ENCODE data around the gene RBM14. TPM values are rescaled to one million over a fixed set of nuclear protein-coding genes. Genes with fewer than 3 reads are reported as not detected.
A peak's percentile ranks its signal among the peaks of the same experiment; 100 is the strongest.

The RBM14 gene
- polyA plus RNA-seq, 3 donors = 21.9 to 46.7 (median 42.6) TPM

DNA sequence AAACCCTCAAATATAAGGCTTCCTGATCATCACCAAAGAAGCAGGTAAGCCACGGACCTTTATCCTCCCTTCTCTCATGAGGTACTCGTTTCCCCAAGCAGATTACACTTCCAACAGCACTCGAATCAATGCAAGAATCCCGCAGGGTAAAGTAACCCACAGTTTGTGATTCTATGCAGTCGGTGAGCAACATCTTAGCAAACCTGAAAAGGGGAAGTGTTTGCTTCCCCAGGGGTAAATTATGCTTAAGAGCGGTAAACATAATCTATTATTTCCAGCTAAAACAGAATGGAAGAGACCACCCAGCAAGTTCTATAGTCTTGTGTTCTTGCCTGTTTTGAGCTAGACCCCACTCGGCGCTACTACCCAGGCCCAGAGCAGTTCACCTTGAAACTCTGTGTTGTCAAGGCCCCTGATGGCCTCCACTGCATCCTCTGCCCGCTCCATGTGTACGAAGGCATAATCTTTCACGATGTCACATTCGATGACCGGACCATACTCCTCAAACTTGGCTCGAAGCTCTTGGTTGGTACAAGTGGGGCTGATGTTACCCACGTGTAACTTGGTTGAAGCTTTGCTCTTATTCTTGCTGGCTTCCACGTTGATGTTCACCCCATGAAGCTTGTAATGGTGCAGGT is 60.0 kb downstream of the RBM14 start:
- H3K27ac Mint-ChIP-seq = peak overlapping the region in 6 of 7 donors; percentile 2 to 98 (median 62)
- Histone ChIP-seq H3K4me3 (replicated peaks in 1 of 3; ENCODE audit: low read depth in 2 of 3, low read length in 3 of 3) (peak overlapping the region in 1 of 3 experiments; percentile 79), H3K4me1 (ENCODE audit: control insufficient read depth in 1 of 2, insufficient read depth in 2 of 2, low read length in 2 of 2) (peaks cover 18 to 26% of the 10 kb centered on the region in 2 donors), H3K27ac (ENCODE audit: low read depth in 1 of 2, low read length in 2 of 2) (peak overlapping the region in 1 of 2 donors; percentile 44), H3K4me2 (replicated peaks; ENCODE audit: extremely low read depth, low read length, poor library complexity, severe bottlenecking) (peak overlapping the region; percentile 31), H3K9me3 (replicated peaks in 1 of 2; ENCODE audit: control insufficient read depth in 1 of 2, insufficient read depth in 1 of 2, low read length in 2 of 2) (no peaks in the 10 kb centered on the region), H3K36me3 (replicated peaks in 1 of 2; ENCODE audit: control insufficient read depth in 1 of 2, insufficient read depth in 2 of 2, low read length in 2 of 2) (no peaks in the 10 kb centered on the region), H3K27me3 (ENCODE audit: control insufficient read depth in 2 of 2, insufficient read depth in 2 of 2, low read length in 2 of 2) (no peaks in the 10 kb centered on the region), H3K79me2 (ENCODE audit: insufficient read depth, low read length) (peaks cover 60% of the 10 kb centered on the region), H4K20me1 (ENCODE audit: insufficient read depth, low read length) (peaks cover 4% of the 10 kb centered on the region), H3K9ac (ENCODE audit: insufficient read depth, low read length, poor library complexity, severe bottlenecking) (no peak overlapping the region), H2AFZ (ENCODE audit: insufficient read depth, low read depth, low read length, poor library complexity, severe bottlenecking) (peak overlapping the region; percentile 92)
- H3K9me3 Mint-ChIP-seq = no peaks in the 10 kb centered on the region
- peaks cover 27% of the 10 kb centered on the region for H3K4me1 Mint-ChIP-seq
- 81% methylated on average over 7 of the region's 16 CpGs for WGBS (ENCODE audit: insufficient coverage)
- H3K4me3 Mint-ChIP-seq = peak overlapping the region; percentile 89 to 95
- TF ChIP-seq, protein P1, sequence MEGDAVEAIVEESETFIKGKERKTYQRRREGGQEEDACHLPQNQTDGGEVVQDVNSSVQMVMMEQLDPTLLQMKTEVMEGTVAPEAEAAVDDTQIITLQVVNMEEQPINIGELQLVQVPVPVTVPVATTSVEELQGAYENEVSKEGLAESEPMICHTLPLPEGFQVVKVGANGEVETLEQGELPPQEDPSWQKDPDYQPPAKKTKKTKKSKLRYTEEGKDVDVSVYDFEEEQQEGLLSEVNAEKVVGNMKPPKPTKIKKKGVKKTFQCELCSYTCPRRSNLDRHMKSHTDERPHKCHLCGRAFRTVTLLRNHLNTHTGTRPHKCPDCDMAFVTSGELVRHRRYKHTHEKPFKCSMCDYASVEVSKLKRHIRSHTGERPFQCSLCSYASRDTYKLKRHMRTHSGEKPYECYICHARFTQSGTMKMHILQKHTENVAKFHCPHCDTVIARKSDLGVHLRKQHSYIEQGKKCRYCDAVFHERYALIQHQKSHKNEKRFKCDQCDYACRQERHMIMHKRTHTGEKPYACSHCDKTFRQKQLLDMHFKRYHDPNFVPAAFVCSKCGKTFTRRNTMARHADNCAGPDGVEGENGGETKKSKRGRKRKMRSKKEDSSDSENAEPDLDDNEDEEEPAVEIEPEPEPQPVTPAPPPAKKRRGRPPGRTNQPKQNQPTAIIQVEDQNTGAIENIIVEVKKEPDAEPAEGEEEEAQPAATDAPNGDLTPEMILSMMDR (IDR thresholded peaks at IDR 0.05) = no peak
- intact Hi-C loops (cut with micrococcal nuclease) = loop anchor here (5.0 to 10.0 kb wide), 4 partner anchors 39 to 242 kb away; partner anchors contain the start of genes CCDC87 (in 1 of the 2), CCS (in 1 of the 2), MRPL11 (in 1 of the 2) and RBM4 (in 1 of the 2)
- H3K36me3 Mint-ChIP-seq = peaks cover 0 to 6% of the 10 kb centered on the region in 2 donors
- peaks cover 0 to 3% (median 0%) of the 10 kb centered on the region in 3 donors for H3K27me3 Mint-ChIP-seq (ENCODE audit: low read depth in 3 of 3)
- peak; percentile 29 to 46 (median 37) for DNase-seq

Small RNAs within 50 kb of the gene (small RNA-seq; reads per million reads assigned to genes)
- not detected for gene RNU4-39P (ENCODE audit: insufficient read length, low read depth)

Other genes with a start within 250 kb of the RBM14 start
- 1 to 10 TPM in 1 of 3 donors, under 1 TPM in 1, not detected in 1; 0.11 to 1.3 TPM for gene SLC29A2, start 244.9 kb upstream of the RBM14 start, polyA plus RNA-seq
- gene NPAS4, start 195.6 kb upstream of the RBM14 start, polyA plus RNA-seq = not detected
- gene MRPL11, start 177.8 kb upstream of the RBM14 start, polyA plus RNA-seq = 10 to 100 TPM; 14.7 to 64.6 (median 59.6) TPM
- gene PELI3, start 149.7 kb upstream of the RBM14 start, polyA plus RNA-seq = 10 to 100 TPM; 11.3 to 13.2 (median 12.6) TPM
- gene DPP3, start 136.2 kb upstream of the RBM14 start, polyA plus RNA-seq = 10 to 100 TPM; 22.4 to 37.0 (median 26.7) TPM
- 1 to 10 TPM; 1.3 to 8.5 (median 3.5) TPM for gene BBS1, start 106.0 kb upstream of the RBM14 start, polyA plus RNA-seq
- gene ZDHHC24, start 70.6 kb upstream of the RBM14 start, polyA plus RNA-seq = 10 to 100 TPM; 10.9 to 14.0 (median 11.9) TPM
- not detected for gene ACTN3, start 69.7 kb upstream of the RBM14 start, polyA plus RNA-seq
- gene CTSF, start 48.0 kb upstream of the RBM14 start, polyA plus RNA-seq = 1 to 10 TPM; 1.5 to 3.5 (median 2.3) TPM
- gene CCDC87, start 23.6 kb upstream of the RBM14 start, polyA plus RNA-seq = not detected
- gene CCS, start 23.4 kb upstream of the RBM14 start, polyA plus RNA-seq = 10 to 100 TPM; 26.9 to 67.9 (median 37.0) TPM
- gene RBM4, start 22.1 kb downstream of the RBM14 start, polyA plus RNA-seq = 100 to 1,000 TPM; 112 to 153 (median 153) TPM
- gene RBM4B, start 61.3 kb downstream of the RBM14 start, polyA plus RNA-seq = 10 to 100 TPM in 2 of 3 donors, 1 to 10 TPM in 1; 7.8 to 14.3 (median 11.2) TPM
- not detected for gene SPTBN2, start 112.6 kb downstream of the RBM14 start, polyA plus RNA-seq
- gene RCE1, start 226.8 kb downstream of the RBM14 start, polyA plus RNA-seq = 10 to 100 TPM; 20.3 to 24.7 (median 22.8) TPM
- 1 to 10 TPM; 1.0 to 7.7 (median 1.7) TPM for gene LRFN4, start 240.4 kb downstream of the RBM14 start, polyA plus RNA-seq

All from CD14-positive monocyte (primary cell).